ENCODE data around the gene GCFC2.
"Not testable (repeated sequence)": the region's sequence is repeated elsewhere in the genome, so short reads cannot be mapped to it uniquely, and the experiment has no call there.

GCFC2 gene

DNA sequence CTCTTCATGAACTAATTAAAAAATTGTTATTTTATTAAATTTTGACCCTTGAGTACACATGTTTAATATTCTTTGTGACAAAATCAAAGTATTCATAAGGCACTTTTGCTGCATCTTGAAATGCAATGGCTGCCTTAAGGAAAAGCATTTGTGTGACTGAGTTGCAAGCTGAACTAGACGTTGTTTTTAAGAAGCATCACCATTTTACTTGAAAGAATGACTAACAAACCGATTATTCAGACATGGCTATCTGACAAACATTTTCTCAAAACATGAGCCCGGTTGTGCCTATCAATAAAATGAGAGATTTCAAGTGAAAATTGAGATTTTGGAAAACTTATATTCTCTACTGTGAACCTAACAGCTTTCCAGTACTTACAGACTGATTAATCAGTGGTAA is 2.8 kb downstream of the GCFC2 start:
- TF ChIP-seq, protein P1, sequence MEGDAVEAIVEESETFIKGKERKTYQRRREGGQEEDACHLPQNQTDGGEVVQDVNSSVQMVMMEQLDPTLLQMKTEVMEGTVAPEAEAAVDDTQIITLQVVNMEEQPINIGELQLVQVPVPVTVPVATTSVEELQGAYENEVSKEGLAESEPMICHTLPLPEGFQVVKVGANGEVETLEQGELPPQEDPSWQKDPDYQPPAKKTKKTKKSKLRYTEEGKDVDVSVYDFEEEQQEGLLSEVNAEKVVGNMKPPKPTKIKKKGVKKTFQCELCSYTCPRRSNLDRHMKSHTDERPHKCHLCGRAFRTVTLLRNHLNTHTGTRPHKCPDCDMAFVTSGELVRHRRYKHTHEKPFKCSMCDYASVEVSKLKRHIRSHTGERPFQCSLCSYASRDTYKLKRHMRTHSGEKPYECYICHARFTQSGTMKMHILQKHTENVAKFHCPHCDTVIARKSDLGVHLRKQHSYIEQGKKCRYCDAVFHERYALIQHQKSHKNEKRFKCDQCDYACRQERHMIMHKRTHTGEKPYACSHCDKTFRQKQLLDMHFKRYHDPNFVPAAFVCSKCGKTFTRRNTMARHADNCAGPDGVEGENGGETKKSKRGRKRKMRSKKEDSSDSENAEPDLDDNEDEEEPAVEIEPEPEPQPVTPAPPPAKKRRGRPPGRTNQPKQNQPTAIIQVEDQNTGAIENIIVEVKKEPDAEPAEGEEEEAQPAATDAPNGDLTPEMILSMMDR (IDR thresholded peaks at IDR 0.05; ENCODE audit: low read depth, low read length), result no peak
- H3K4me3 ChIP-seq (ENCODE audit: low read depth, low read length), result no peak overlapping the region

DNA sequence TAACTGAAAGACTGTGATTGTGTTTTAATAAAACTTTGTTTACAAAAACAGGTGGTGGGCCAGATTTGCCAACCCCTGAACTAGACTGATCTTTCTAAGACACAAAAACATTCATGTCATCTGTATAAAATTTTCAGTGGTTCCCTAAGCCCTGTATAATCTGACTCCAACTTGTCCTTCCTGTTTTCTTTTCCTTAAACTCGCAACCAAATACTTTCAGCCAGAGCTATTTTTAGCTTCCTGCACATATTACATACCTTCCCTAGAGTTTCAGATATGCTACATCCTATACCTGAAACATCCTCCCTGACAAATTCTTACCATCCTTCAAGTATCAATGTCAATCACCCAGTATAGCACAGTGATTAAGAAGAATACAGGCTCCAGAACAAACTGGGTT is 4.8 kb downstream of the GCFC2 start:
- no peak overlapping the region for H3K4me3 ChIP-seq (ENCODE audit: low read depth, low read length)
- TF ChIP-seq, protein P1 (IDR thresholded peaks at IDR 0.05; ENCODE audit: low read depth, low read length), result no peak

DNA sequence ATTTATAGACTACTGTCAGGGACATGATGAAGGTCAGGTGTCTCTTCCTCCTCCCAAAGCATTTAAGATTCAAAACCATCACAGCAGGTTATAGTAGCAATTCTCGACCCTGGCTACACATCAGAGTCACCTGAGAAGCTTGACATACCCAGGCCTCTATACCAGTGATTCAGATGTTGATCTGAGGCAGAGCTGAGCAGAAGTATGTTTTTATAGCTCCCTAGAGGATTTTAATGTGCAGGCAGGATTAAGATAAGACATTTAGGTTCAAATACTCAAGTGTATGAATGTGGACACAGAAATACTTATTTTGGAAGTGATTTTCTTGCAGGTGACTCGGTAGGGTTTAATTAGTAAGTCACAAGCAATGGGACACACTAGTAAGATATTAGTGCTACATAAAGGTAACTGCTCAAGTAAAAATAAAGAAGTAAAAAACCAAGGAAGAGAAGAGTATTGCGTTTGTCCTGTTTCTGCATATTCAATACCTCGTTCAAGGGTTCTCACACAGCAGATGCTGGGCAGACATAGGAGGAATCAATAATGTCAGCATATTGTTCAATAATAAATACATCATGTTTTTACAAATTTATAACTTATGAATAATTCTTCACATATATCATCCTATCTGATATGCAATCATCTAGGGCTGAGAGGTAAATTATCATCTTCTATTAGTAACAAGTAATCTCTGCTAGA is 7.0 kb downstream of the GCFC2 start:
- H3K4me3 ChIP-seq (ENCODE audit: low read depth, low read length), result no peak overlapping the region
- TF ChIP-seq, protein P1 (IDR thresholded peaks at IDR 0.05; ENCODE audit: low read depth, low read length), result no peak

DNA sequence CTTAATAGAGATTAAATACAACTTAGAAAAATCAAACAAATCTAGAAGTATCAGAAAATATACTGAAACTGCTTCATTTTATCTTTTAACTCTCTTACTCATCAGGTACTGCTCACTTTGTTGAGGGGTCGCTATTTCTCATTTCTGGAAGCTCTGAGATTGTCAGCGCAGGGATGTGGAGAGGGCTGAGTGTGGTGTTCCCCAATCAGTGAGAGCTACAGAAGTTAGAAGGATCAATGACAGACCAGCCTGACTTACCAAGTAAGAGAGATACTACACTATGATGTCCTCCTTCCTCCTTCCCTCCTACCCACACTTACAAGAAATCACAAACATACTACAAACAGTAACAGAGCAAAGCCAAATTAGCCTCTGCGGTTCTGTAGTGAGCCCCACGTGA is 8.1 kb downstream of the GCFC2 start:
- no peak overlapping the region for H3K4me3 ChIP-seq (ENCODE audit: low read depth, low read length)
- TF ChIP-seq, protein P1 (IDR thresholded peaks at IDR 0.05; ENCODE audit: low read depth, low read length), result no peak

DNA sequence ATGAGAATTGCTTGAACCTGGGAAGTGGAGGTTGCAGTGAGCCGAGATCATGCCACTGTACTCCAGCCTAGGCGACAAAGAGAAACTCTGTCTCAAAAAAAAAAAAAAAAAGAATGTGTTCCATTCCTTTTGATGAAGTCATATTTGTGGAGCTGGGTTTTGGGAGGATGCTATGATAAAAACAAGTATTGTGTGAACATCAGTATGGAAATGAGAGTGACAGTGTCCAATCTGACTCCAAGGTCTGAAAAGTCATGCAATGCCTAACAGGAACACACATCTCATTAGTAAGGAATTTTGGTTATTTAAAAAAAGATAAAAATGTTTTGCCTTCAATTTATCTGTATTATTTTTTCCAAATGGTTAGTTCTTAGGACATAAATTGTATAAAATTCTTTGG is 11.8 kb downstream of the GCFC2 start:
- H3K4me3 ChIP-seq (ENCODE audit: low read depth, low read length), result no peak overlapping the region
- TF ChIP-seq, protein P1 (IDR thresholded peaks at IDR 0.05; ENCODE audit: low read depth, low read length), result no peak

DNA sequence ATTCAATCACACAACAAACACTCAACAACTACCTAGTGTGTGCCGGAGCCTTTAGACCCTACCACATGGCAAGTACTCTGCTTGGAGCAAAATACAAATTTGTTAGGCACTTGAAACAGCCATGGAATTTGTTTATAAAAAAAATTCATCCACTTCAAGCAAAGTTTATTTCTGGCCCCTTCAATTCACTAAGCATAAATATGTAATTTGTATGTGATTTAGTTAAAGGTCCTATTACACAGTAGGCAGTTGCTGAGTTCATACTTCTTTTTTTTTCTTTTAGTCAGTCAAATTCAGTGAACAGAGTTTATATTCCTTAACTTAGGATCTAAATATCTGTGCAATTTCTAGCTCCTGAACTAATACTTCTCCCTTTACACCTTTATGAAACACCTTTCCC is 22.5 kb downstream of the GCFC2 start:
- TF ChIP-seq, protein P1 (IDR thresholded peaks at IDR 0.05; ENCODE audit: low read depth, low read length), result no peak
- H3K4me3 ChIP-seq (ENCODE audit: low read depth, low read length), result no peak overlapping the region

DNA sequence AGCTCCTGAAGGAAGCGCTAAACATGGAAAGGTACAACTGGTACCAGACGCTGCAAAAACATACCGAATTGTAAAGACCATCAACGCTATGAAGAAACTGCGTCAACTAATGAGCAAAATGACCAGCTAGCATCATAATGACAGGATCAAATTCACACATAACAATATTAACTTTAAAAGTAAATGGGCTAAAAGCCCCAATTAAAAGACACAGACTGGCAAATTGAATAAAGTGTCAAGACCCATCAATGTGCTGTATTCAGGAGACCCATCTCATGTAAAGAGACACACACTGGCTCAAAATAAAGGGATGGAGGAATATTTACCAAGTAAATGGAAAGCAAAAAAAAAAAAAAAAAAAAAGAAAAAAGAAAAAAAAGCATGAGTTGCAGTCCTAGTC is 27.3 kb downstream of the GCFC2 start:
- H3K4me3 ChIP-seq (ENCODE audit: low read depth, low read length), result not testable (repeated sequence)

DNA sequence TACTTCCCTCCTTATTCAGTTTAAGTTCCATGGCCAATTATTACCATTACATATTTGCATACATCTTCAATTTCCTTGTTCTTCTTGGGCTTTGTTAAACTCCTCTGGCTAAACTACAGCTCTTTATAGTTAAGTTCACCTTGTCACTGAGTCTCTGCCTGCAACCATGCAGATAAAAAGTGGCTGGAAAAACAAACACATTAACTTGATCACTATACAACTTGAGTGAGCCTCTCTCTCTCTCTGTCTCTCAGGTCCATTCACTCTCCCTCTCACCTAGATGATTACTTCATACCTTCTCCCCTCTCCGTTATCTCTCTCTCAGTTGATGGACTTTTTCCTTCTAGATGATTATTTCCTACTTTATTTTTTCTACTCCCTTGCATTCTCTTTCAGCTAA is 30.3 kb downstream of the GCFC2 start:
- TF ChIP-seq, protein P1 (IDR thresholded peaks at IDR 0.05; ENCODE audit: low read depth, low read length), result no peak
- no peak overlapping the region for H3K4me3 ChIP-seq (ENCODE audit: low read depth, low read length)
